Neuronal stem cell (in vitro differentiated cells): ENCODE results near the gene KIF26B.
A peak's percentile ranks its signal among the peaks of the same experiment; 100 is the strongest.

Source experiments
- DNase-seq: peaks from one replicate; pipeline ENCODE4 v3.0.0-alpha.2; 2013; ENCODE audit warnings: low spot score
- H2AFZ ChIP-seq: one replicate; pipeline ENCODE4 v1.6.1; 2013; ENCODE audit warnings: mild to moderate bottlenecking, low read length, inconsistent platforms
- H2AK5ac ChIP-seq: 2 replicates; pipeline ENCODE4 v1.6.1; 2013; ENCODE audit warnings: low read depth, mild to moderate bottlenecking, inconsistent platforms, low read length, moderate library complexity, mixed read lengths
- H2BK120ac ChIP-seq: 2 replicates; pipeline ENCODE4 v1.6.1; 2013; ENCODE audit warnings: low read depth, mild to moderate bottlenecking, inconsistent platforms, low read length, moderate library complexity, mixed read lengths
- H2BK12ac ChIP-seq: one replicate; pipeline ENCODE4 v1.6.1; 2013; ENCODE audit warnings: low read length, inconsistent platforms
- H2BK15ac ChIP-seq: 2 replicates; pipeline ENCODE4 v1.6.1; 2013; ENCODE audit warnings: mild to moderate bottlenecking, low read length, inconsistent platforms, mixed read lengths
- H2BK5ac ChIP-seq: one replicate; pipeline ENCODE4 v1.6.1; 2013; ENCODE audit warnings: inconsistent platforms, mild to moderate bottlenecking, low read length, moderate library complexity
- H3K14ac ChIP-seq: one replicate; pipeline ENCODE4 v1.6.1; 2013; ENCODE audit warnings: low read length, inconsistent platforms
- H3K18ac ChIP-seq: 2 replicates; pipeline ENCODE4 v1.6.1; 2013; ENCODE audit warnings: low read length, inconsistent platforms
- H3K23ac ChIP-seq: 2 replicates; pipeline ENCODE4 v1.6.1; 2013; ENCODE audit warnings: low read depth, mild to moderate bottlenecking, mixed read lengths, low read length, inconsistent platforms; ENCODE audit not compliant: poor library complexity
- H3K27ac ChIP-seq: replicated peaks from 3 replicates; pipeline ENCODE4 v1.5.1; 2013; ENCODE audit warnings: low read length, inconsistent platforms
- H3K27me3 ChIP-seq, 3 experiments: 2 replicates each; pipeline ENCODE4 v1.6.1; 2013; ENCODE audit warnings: low read length in 3 of 3, mild to moderate bottlenecking in 2 of 3, inconsistent platforms in 1 of 3, low read depth in 1 of 3, mixed read lengths in 1 of 3, moderate library complexity in 1 of 3; ENCODE audit not compliant: control insufficient read depth in 3 of 3, insufficient read depth in 3 of 3
- H3K36me3 ChIP-seq, 2 donors: replicated peaks in 1 of 2; 2 replicates each; pipeline ENCODE4 v1.6.1; 2013; ENCODE audit warnings: low read length in 2 of 2; ENCODE audit not compliant: control insufficient read depth in 2 of 2, insufficient read depth in 2 of 2
- H3K4ac ChIP-seq: 2 replicates; pipeline ENCODE4 v1.6.1; 2013; ENCODE audit warnings: inconsistent platforms, mild to moderate bottlenecking, low read length, moderate library complexity
- H3K4me1 ChIP-seq, 2 donors: 1 replicate in 1 of 2; 2 replicates in 1 of 2; pipeline ENCODE4 v1.6.1; 2013; ENCODE audit warnings: low read length in 2 of 2, low read depth in 1 of 2; ENCODE audit not compliant: control insufficient read depth in 2 of 2, insufficient read depth in 1 of 2
- H3K4me2 ChIP-seq: one replicate; pipeline ENCODE4 v1.6.1; 2013; ENCODE audit warnings: mild to moderate bottlenecking, low read length, inconsistent platforms; ENCODE audit not compliant: insufficient read depth, poor library complexity, severe bottlenecking
- H3K4me3 ChIP-seq, 2 donors: 2 replicates each; pipeline ENCODE4 v1.5.1; 2013; ENCODE audit warnings: low read length in 2 of 2, mild to moderate bottlenecking in 2 of 2, inconsistent platforms in 1 of 2, moderate library complexity in 1 of 2
- H3K79me1 ChIP-seq: one replicate; pipeline ENCODE4 v1.6.1; 2013; ENCODE audit warnings: low read depth, mild to moderate bottlenecking, inconsistent platforms, low read length, moderate library complexity
- H3K9ac ChIP-seq: one replicate; pipeline ENCODE4 v1.6.1; 2013; ENCODE audit warnings: mild to moderate bottlenecking, low read depth, low read length, inconsistent platforms; ENCODE audit not compliant: poor library complexity
- H3K9me3 ChIP-seq, 2 donors: replicated peaks in 1 of 2; 2 replicates each; pipeline versions ENCODE3 to v1.6.1; 2013; ENCODE audit warnings: low read length in 2 of 2, mild to moderate bottlenecking in 2 of 2, inconsistent platforms in 1 of 2, low read depth in 1 of 2, mixed read lengths in 1 of 2, moderate library complexity in 1 of 2; ENCODE audit not compliant: control insufficient read depth in 2 of 2, insufficient read depth in 1 of 2
- H4K8ac ChIP-seq: one replicate; pipeline ENCODE4 v1.6.1; 2013; ENCODE audit warnings: low read depth, mild to moderate bottlenecking, inconsistent platforms, low read length, moderate library complexity
- H4K91ac ChIP-seq: one replicate; pipeline ENCODE4 v1.6.1; 2013; ENCODE audit warnings: low read length, low read depth, mild to moderate bottlenecking, inconsistent platforms; ENCODE audit not compliant: poor library complexity
- WGBS, 2 donors: extraction: QIAGEN DNeasy Blood & Tissue Kit; methylation state at CpG; one replicate each; pipeline ENCODE4 v1.1.7; 2013; ENCODE audit warnings: missing lambda C conversion rate in 2 of 2, mixed read lengths in 1 of 2; ENCODE audit not compliant: insufficient read length in 2 of 2, insufficient replicate concordance in 1 of 2; ENCODE audit errors: extremely low coverage in 2 of 2; 5-methylcytosine and 5-hydroxymethylcytosine counted together

Gene KIF26B

GRCh38 chr1:245715291-245715701 lies 560.5 kb downstream of the KIF26B start:
- no peak overlapping the region for H3K4me2 ChIP-seq
- no peak overlapping the region for H3K4me3 ChIP-seq
- no peak overlapping the region for H2BK120ac ChIP-seq
- H3K79me1 ChIP-seq = no peaks in the 10 kb centered on the region
- no peak overlapping the region for H3K23ac ChIP-seq
- WGBS, 2 donors = no CpG with 5 or more reads among the region's 9 CpGs
- no peak overlapping the region for H2BK5ac ChIP-seq
- H3K18ac ChIP-seq = no peak overlapping the region
- H2AFZ ChIP-seq = no peak overlapping the region
- no peak overlapping the region for H4K91ac ChIP-seq
- H4K8ac ChIP-seq = no peak overlapping the region
- H3K9me3 ChIP-seq = no peaks in the 10 kb centered on the region
- no peaks in the 10 kb centered on the region for H3K36me3 ChIP-seq
- no peak overlapping the region for H3K14ac ChIP-seq
- H2BK12ac ChIP-seq = no peak overlapping the region
- no peak overlapping the region for H3K4ac ChIP-seq
- peaks cover 0 to 9% of the 10 kb centered on the region in 2 donors for H3K4me1 ChIP-seq
- no peak for DNase-seq
- no peaks in the 10 kb centered on the region for H3K27me3 ChIP-seq
- H2BK15ac ChIP-seq = no peak overlapping the region
- H2AK5ac ChIP-seq = peak overlapping the region; percentile 13
- no peak overlapping the region for H3K9ac ChIP-seq
- no peak overlapping the region for H3K27ac ChIP-seq

- no peak overlapping the region for H3K4me3 ChIP-seq
- no peak overlapping the region for H3K27ac ChIP-seq
- H3K18ac ChIP-seq = no peak overlapping the region
- H3K23ac ChIP-seq = no peak overlapping the region
- no peak overlapping the region for H2AK5ac ChIP-seq
- no peak overlapping the region for H3K9ac ChIP-seq
- no peak overlapping the region for H3K14ac ChIP-seq
- no peaks in the 10 kb centered on the region for H3K36me3 ChIP-seq
- peaks cover 0 to 9% of the 10 kb centered on the region in 2 donors for H3K4me1 ChIP-seq
- H4K8ac ChIP-seq = no peak overlapping the region
- no peaks in the 10 kb centered on the region for H3K9me3 ChIP-seq
- H2BK5ac ChIP-seq = no peak overlapping the region
- H3K27me3 ChIP-seq = no peaks in the 10 kb centered on the region
- WGBS, 2 donors = no CpG with 5 or more reads among the region's 1 CpG
- no peak overlapping the region for H2BK15ac ChIP-seq
- DNase-seq = no peak
- no peak overlapping the region for H3K4me2 ChIP-seq
- H4K91ac ChIP-seq = no peak overlapping the region
- H2AFZ ChIP-seq = no peak overlapping the region
- no peak overlapping the region for H2BK12ac ChIP-seq
- no peaks in the 10 kb centered on the region for H3K79me1 ChIP-seq
- no peak overlapping the region for H2BK120ac ChIP-seq
- no peak overlapping the region for H3K4ac ChIP-seq
Observed at GRCh38 chr1:245715970-245716369, 561.2 kb downstream of the KIF26B start.

GRCh38 chr1:245716561-245716960 lies 561.8 kb downstream of the KIF26B start:
- no CpG with 5 or more reads among the region's 3 CpGs for WGBS, 2 donors
- no peaks in the 10 kb centered on the region for H3K27me3 ChIP-seq
- no peak overlapping the region for H3K27ac ChIP-seq
- no peak overlapping the region for H3K14ac ChIP-seq
- H2AFZ ChIP-seq = no peak overlapping the region
- H4K8ac ChIP-seq = no peak overlapping the region
- no peak overlapping the region for H4K91ac ChIP-seq
- no peaks in the 10 kb centered on the region for H3K79me1 ChIP-seq
- no peak overlapping the region for H2BK15ac ChIP-seq
- no peak for DNase-seq
- H2BK5ac ChIP-seq = no peak overlapping the region
- no peak overlapping the region for H2BK12ac ChIP-seq
- no peak overlapping the region for H3K9ac ChIP-seq
- peaks cover 0 to 9% of the 10 kb centered on the region in 2 donors for H3K4me1 ChIP-seq
- no peaks in the 10 kb centered on the region for H3K36me3 ChIP-seq
- no peak overlapping the region for H3K4ac ChIP-seq
- no peak overlapping the region for H3K23ac ChIP-seq
- H2AK5ac ChIP-seq = no peak overlapping the region
- H3K18ac ChIP-seq = no peak overlapping the region
- no peak overlapping the region for H2BK120ac ChIP-seq
- H3K9me3 ChIP-seq = no peaks in the 10 kb centered on the region
- no peak overlapping the region for H3K4me2 ChIP-seq
- no peak overlapping the region for H3K4me3 ChIP-seq

DNA sequence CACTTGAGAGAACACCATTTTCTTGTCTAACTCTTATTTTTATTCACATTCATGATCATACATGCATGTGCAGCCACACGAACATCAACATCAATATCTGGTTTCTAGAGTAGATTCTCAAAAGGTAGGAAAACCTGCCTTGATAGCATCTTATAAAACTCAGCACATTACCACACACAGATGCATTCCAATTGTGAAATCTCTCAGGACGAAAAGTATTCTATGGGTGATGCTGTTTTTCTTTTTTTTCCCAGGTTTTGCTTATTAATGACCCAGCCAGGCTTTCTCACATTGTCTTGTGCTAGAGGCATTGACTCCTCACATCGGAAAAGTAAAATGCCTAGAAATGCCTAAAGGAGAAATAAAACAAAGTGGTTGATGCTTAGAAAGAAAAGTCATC lies 562.8 kb downstream of the KIF26B start:
- Histone ChIP-seq H3K23ac (no peak overlapping the region), H4K8ac (no peak overlapping the region), H3K27ac (no peak overlapping the region)

More for the DNA sequence above, 562.8 kb downstream of the KIF26B start:
- Histone ChIP-seq H2BK15ac (no peak overlapping the region), H3K9me3 (no peaks in the 10 kb centered on the region), H3K4me2 (no peak overlapping the region), H2BK120ac (no peak overlapping the region), H2AFZ (peak overlapping the region; percentile 12), H2BK5ac (no peak overlapping the region), H3K18ac (no peak overlapping the region), H4K91ac (no peak overlapping the region), H2BK12ac (no peak overlapping the region), H3K79me1 (no peaks in the 10 kb centered on the region), H3K14ac (no peak overlapping the region), H3K27me3 (no peaks in the 10 kb centered on the region), H3K4me1 (peaks cover 0 to 9% of the 10 kb centered on the region in 2 donors), H3K9ac (no peak overlapping the region), H2AK5ac (no peak overlapping the region), H3K4me3 (no peak overlapping the region), H3K36me3 (no peaks in the 10 kb centered on the region), H3K4ac (no peak overlapping the region)
- no CpG with 5 or more reads among the region's 3 CpGs for WGBS, 2 donors
- no peak for DNase-seq
